Cardiac fibroblast (primary cell): ENCODE results near the gene ABCA3.

Experiments
- DNase-seq, 2 donors: peaks; one replicate each; pipeline versions ENCODE4 v3.0.0 to v3.0.0-alpha.2; 2010; ENCODE audit warnings: low read depth in 2 of 2
- H3K4me3 ChIP-seq, 2 donors: replicated peaks in 1 of 2; 1 replicate in 1 of 2; 2 replicates in 1 of 2; pipeline ENCODE4 v1.5.1; 2011; ENCODE audit warnings: low read depth in 2 of 2, low read length in 2 of 2, mild to moderate bottlenecking in 2 of 2, moderate library complexity in 1 of 2
- CTCF ChIP-seq: IDR thresholded peaks from one replicate; pipeline ENCODE4 v1.5.1; 2011; ENCODE audit warnings: low read depth, mild to moderate bottlenecking, low read length, inconsistent platforms

The ABCA3 gene

GRCh38 chr16:2329532-2329931 is 11.0 kb downstream of the ABCA3 start:
- no peak for DNase-seq
- H3K4me3 ChIP-seq = no peak overlapping the region
- no peak for TF ChIP-seq CTCF

- DNase-seq = no peak
Measured at GRCh38 chr16:2328428-2328827, 12.1 kb downstream of the ABCA3 start.

GRCh38 chr16:2326191-2326590 is 14.3 kb downstream of the ABCA3 start:
- H3K4me3 ChIP-seq = no peak overlapping the region
- no peak for TF ChIP-seq CTCF
- no peak for DNase-seq

More at GRCh38 chr16:2328428-2328827, 12.1 kb downstream of the ABCA3 start:
- no peak overlapping the region for H3K4me3 ChIP-seq
- TF ChIP-seq CTCF = no peak

GRCh38 chr16:2325791-2326190 is 14.7 kb downstream of the ABCA3 start:
- no peak overlapping the region for H3K4me3 ChIP-seq
- no peak for TF ChIP-seq CTCF
- no peak for DNase-seq

- no peak for DNase-seq
- TF ChIP-seq CTCF = no peak
- no peak overlapping the region for H3K4me3 ChIP-seq
Measured at GRCh38 chr16:2325181-2325580, 15.3 kb downstream of the ABCA3 start.

GRCh38 chr16:2324296-2324859 is 16.1 kb downstream of the ABCA3 start:
- no peak for TF ChIP-seq CTCF
- no peak for DNase-seq
- H3K4me3 ChIP-seq = no peak overlapping the region

- no peak for DNase-seq
- no peak for TF ChIP-seq CTCF
- H3K4me3 ChIP-seq = no peak overlapping the region
Measured at GRCh38 chr16:2323701-2324100, 16.8 kb downstream of the ABCA3 start.
